HG03378 (cell line): ENCODE results near the gene LSM2.

Experiments used
- ATAC-seq: cut with Tn5 transposase; IDR thresholded peaks from one replicate; pipeline ENCODE4 v1.9.1; 2021; ENCODE audit warnings: mild to moderate bottlenecking, moderate library complexity; ENCODE audit not compliant: unreplicated experiment

The LSM2 gene

DNA sequence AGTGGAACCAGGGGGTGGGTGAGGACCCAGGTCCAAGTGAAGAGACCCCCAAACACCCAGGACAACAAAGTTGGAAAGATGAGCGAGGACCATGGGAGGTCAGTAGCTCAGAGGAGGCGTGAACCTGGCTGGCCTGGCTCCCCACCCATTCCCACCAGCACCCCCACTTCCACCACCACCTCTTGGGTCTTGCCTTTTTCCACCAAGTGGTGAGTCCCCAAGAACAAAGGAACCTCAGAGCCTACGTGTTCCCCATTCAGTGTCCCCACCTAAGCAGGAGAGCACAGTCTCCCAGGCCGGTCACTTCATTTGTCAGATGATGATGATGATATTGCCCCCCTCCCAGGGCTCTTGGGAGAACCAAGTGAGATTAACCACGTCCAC, 29.1 kb downstream of the LSM2 start:
- ATAC-seq: no peak

DNA sequence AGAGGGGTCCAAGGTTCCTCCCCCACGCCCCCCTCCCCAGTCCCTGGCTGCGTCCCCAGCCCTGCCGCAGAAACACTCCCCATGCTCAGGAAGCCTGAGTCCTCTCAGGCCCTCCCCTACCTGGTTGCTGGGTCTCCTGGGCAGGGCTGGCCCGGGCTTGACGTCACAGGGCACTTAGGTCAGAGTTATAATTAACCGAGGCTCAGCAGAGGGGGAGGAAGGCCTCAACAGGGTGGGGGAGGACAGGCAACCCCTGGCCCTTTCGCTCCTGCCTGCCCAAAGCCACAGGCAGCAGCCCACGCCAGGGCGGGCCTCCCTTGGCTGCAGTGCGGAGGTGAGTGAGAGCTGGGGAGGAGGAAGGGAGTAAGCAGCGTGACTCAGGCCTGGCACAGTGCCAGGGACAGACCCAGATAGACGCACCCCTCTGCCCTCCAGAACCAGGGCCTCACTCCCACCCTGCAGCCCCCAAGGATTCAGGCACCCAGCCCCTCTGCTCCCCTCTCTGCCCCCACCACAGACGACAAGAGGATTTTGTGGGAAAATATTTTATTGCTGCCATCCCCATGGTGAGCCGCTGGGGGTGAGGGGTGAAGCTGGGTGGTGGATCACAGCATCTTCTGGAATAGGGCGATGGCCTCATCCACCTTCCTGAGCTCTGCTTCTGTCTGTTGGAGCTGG, 29.6 kb downstream of the LSM2 start, which contains the start of gene VWA7:
Gene VWA7, minus strand, starts transcription at position 340 of the 678 bp plus-strand sequence. CDS start 549 bp downstream, outside the sequence.
- ATAC-seq: peak; percentile 66

GRCh38 chr6:31776485-31776988, 30.2 kb downstream of the LSM2 start:
- no peak for ATAC-seq

- no peak for ATAC-seq
Measured at GRCh38 chr6:31775633-31776484, 30.9 kb downstream of the LSM2 start.

GRCh38 chr6:31775184-31775583, 31.6 kb downstream of the LSM2 start:
- no peak for ATAC-seq

GRCh38 chr6:31771992-31772358, 34.8 kb downstream of the LSM2 start:
- ATAC-seq: no peak

DNA sequence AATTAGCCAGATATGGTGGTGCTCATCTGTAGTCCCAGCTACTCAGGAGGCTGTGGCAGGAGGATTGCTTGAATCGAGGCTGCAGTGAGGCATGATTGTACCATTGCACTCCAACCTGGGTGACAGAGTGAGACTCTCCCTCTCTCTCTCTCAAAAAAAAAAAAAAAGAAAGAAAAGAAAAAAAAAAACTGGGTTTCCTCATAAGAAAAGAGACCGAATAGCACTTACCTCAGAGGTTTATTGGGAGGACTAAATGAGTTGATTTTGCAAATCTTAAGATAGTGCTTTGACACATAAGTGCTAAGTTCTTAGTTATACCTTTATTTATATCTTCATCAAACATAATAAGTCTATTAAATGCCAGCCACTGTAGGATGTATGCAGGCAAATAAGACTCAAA, 35.9 kb downstream of the LSM2 start:
- no peak for ATAC-seq

DNA sequence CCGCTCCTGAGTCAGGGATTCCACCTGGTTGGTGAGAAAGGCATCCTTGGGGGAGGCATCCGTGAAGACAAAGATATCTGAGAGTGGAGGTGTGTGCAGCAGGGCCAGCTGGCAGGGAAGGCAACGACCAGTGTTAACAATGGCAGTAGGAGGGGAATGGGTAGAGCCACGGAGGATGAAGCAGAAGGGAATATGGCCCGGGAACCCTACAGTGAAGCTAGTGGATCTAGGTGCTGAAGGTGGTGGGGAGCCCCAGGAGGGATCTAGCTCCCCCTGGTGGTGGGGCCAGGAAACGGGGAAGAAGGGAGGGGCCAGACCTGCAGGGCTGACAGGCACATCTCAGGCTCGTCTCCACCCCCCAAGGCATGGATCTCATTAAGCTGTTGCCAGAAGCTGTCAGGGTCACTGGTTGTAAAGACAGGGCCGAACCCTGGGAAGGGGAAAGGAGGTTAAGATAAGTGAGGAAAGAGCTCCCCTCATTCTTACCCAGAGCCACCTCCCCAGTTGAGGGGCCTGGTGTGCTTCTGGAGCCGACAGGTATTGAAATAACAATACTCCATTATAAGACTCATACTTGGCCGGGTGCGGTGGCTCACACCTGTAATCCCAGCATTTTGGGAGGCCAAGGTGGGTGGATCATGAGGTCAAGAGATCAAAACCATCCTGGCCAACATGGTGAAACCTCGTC, 36.9 kb downstream of the LSM2 start:
- no peak for ATAC-seq

DNA sequence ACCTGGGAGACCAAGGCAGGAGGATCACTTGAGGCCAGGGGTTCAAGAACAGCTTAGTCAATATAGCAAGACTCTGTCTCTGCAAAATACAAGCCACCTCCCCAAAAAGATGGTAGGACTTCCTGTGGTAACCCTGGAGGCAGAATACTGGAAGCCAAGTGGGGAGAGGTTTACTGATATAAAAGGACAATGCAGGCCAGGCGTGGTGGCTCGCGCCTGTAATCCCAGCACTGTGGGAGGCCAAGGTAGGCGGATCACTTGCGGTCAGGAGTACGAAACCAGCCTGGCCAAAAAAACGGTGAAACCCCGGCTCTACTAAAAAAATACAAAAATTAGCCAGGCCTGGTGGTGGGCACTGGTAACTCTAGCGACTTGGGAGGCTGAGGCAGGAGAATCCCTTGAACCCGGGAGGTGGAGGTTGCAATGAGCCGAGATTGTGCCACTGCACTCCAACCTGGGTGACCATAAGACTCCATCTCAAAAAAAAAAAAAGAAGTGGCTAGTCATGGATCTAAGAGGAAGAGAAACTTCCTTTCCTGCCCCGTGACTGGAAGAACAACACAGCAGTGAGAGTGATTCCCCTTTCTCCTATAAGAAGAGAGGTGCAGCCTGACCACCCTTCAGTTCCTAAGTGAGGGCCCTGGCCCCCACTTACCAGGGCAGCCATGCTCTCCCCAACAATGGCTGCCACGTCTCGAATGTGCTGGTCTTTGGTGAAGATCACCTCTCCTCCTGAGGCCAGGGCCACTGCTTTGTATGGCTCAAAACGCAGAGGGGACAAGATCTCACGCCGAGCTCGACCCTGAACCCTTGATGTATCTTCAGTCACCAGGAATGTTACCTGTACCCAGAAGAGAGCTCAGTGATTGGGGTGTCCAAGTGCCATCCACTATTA, 38.2 kb downstream of the LSM2 start:
- ATAC-seq: no peak

DNA sequence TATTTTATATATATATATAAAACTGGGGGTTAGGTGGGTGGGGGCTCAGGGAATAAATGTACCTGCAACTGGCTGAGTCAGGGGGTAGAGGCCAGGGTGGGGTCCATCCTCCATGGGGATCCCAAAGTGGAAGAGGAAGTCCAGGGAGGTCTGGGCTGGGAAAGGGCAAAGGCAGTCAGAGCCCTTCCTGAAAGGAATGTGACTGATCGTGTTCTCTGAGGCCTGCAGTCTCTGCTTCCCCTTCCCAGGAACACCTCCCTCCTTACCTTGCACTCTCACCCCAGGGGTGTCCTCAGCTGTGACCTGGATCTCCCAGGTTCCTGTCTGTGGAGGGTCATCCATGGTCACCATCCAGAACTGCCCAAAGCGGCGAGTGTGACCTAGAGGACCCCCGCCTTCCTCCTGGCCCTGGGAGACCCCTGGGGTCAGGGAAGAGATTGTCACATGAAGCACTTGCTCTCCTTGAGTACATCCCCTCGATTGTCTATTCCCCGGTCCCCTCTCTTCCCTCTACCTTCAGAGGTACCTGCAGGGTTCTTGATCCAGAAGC, 39.6 kb downstream of the LSM2 start:
- ATAC-seq: no peak

- ATAC-seq: no peak
Measured at GRCh38 chr6:31765910-31766794, 40.6 kb downstream of the LSM2 start.

- ATAC-seq: no peak
Measured at GRCh38 chr6:31765559-31765909, 41.2 kb downstream of the LSM2 start.

- no peak for ATAC-seq
Measured at GRCh38 chr6:31764198-31764597, 42.6 kb downstream of the LSM2 start.

DNA sequence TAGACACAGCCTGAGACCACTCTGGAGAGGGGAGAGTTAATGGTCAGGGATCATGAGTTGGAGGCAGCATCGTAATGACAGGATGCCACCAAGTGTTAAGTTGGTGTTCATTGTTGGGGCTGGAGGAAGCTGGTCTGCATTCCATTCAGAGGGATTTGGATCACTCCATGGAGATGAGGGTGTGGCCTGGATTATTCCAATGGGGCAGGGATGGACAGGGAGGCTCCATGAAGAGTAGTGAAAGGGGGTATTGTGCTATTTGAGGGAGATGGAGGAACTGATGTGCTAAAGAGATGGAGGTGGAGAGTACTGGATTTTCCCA, 43.2 kb downstream of the LSM2 start:
- no peak for ATAC-seq

DNA sequence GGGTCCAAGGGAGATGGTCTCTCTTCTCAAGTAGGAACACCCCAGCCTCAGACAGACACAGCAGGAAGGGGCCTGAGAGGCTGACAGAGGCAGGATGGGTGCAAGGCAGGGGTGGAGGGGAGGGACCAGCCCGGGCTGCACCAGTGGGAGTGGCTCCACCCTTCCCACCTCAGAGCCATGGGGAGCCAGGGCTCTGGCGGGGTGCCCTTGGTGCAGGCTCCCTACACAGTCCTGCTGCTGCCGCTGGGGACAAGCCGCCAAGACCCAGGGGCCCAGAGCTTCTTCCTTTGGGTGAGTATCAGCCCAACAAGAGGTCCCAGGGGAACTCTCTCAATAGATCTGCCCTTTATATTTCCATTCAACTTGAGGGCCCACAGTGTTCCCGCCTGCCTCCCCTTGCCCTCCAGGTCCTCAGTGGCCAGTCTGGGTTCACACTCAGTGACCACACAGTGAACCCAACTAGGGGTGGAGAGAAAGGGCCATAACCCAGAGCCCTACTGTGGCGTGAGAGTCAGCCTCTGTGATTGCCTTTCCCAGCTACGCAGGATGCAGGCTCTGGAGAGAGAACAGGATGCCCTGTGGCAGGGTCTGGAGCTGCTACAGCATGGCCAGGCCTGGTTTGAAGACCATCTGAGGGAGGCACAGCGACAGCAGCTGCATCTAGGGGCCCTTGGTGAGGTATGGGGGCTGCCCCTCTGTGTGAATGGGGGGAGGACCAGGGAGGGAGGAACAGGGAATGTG, 43.7 kb downstream of the LSM2 start:
- no peak for ATAC-seq

GRCh38 chr6:31762356-31762755, 44.4 kb downstream of the LSM2 start, which contains the start of gene SAPCD1:
Gene SAPCD1 (plus strand): TSS chr6:31762656. CDS start chr6:31763055, 399 bp downstream.
- no peak for ATAC-seq

- ATAC-seq: no peak
Measured at GRCh38 chr6:31761343-31761742, 45.4 kb downstream of the LSM2 start.

- no peak for ATAC-seq
Measured at GRCh38 chr6:31760790-31761189, 46.0 kb downstream of the LSM2 start.

DNA sequence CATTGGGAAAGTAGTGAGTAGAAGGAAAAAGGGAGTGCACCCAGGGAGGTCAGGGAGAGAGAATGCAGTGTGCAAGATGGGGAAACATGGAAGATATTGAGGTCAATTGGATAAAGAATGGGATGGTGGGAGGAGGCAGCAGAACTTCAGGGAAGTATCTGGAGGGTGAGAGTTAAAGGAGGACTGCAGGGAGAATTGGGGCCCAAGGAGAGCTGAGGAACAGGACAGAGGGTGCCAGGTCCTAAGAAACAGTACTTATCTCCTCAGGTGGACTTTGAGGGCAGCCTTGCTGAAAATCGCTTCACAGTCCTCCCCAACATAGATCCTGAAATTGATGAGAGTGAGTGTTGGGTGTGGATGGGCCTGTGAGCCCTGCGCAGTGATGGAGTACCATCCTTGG, 48.5 kb downstream of the LSM2 start:
- ATAC-seq: no peak
